Middle frontal gyrus (tissue), 1 donor: ENCODE results near the gene NSMCE4A.
"Not testable (repeated sequence)": the region's sequence is repeated elsewhere in the genome, so short reads cannot be mapped to it uniquely, and the experiment has no call there.

Source experiments
- DNase-seq: peaks from one replicate; pipeline ENCODE4 v3.0.0-alpha.2; 2015; ENCODE audit warnings: low spot score; ENCODE audit errors: extremely low spot score

NSMCE4A gene

DNA sequence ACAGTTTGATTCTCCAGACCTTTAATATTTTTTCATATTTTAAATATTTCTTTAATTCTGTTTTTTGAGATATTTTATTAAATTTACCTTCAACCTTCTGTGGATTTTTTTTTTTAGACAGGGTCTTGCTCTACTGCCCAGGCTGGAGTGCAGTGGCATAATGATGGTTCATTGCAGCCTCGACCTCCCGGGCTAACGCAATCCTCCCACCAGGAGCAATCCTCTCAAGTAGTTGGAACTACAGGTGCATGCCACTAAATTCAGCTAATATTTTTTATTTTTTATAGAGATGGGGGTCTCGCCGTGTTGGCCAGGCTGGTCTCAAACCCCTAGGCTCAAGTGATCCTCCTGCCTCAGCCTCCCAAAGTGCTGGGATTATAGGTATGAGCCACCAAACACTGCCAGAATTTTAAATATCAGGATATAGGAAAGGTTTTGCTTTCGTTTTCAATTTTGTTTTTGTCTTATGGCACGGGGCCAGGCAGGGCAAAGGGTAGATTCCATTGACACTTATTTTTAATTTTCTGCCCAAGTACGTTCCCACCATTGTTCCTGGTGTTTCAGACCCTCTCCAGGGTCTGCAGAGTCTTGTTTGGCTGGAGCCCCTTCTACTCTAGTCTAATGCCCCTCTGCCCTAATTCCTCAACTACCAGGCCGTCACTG, 15.1 kb upstream of the NSMCE4A start:
- DNase-seq = no peak

DNA sequence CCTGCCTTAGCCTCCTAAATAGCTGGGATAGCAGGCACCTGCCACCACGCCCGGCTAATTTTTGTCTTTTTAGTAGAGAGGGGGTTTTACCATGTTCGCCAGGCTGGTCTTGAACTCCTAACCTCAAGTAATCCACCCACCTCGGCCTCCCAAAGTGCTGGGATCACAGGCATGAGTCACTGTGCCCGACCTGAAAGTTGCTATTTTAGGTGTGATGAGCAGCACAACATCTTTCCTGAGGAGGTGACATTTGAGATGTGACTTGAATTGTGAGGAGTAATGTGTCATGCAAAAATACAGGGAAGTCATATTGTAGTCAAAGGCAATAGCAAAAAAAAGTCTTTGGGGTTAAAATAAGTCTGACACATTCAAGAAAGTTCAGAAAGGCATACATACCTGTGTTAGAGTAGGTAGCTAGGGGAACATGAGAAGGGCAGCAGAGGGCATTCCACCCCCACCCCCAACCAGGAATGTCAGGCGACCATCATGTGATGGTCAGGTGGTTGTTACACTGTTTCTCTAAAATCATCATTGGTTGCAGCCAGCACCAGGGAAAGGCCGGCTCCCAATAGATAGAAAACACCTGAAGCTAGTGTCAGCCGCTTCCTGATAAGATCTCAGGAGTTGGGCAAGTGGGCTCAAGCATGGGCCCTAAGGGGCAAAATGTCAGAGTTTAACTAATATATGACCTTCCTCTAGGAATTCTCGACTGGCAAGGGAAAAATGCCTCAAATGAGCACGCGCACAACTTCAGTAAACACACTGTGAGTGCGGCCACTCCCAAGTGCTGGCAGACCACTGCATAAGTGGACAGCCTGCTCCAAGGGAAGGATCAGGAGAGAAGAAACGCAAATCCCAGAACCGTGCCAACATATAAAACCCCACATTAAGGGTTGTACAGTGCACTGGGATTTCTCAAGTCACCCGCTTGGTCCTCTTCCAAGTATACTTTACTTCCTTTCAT, 13.6 kb upstream of the NSMCE4A start, which contains the start of gene TACC2:
Gene TACC2 (plus strand): TSS at position 803 of the 964 bp plus-strand sequence. CDS start 32,819 bp downstream, outside the sequence.
- DNase-seq = no peak

GRCh38 chr10:121984463-121984862, 9.4 kb upstream of the NSMCE4A start:
- DNase-seq = no peak

DNA sequence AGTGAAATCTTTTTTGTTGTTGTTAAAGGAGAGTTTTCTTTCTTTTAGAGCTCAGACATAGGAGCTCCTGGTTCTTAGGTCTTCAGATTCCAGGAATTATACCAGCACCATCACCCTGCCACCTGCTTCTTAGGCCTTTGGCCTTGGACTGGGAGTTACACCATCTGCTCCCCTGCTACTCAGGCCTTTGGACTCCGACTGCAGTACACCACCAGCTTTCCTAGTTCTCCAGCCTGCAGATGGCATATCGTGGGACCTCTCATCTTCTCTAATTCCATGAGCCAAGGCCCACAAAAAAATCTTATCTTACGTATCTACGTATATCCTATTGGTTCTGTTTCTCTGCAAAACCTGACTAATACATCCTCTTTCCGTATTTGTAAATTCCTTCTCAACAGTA, 8.8 kb upstream of the NSMCE4A start:
- DNase-seq = no peak

GRCh38 chr10:121981346-121981745, 6.3 kb upstream of the NSMCE4A start:
- DNase-seq = no peak

- DNase-seq = no peak
Measured at GRCh38 chr10:121978511-121978910, 3.5 kb upstream of the NSMCE4A start.

GRCh38 chr10:121976607-121977006, 1.6 kb upstream of the NSMCE4A start:
- no peak for DNase-seq

GRCh38 chr10:121975295-121976086, 474 bp upstream of the NSMCE4A start:
- no peak for DNase-seq

GRCh38 chr10:121974019-121974534, 940 bp downstream of the NSMCE4A start:
- no peak for DNase-seq

GRCh38 chr10:121969086-121969485, 5.9 kb downstream of the NSMCE4A start:
- DNase-seq = not testable (repeated sequence)

GRCh38 chr10:121965996-121966395, 9.0 kb downstream of the NSMCE4A start:
- no peak for DNase-seq

DNA sequence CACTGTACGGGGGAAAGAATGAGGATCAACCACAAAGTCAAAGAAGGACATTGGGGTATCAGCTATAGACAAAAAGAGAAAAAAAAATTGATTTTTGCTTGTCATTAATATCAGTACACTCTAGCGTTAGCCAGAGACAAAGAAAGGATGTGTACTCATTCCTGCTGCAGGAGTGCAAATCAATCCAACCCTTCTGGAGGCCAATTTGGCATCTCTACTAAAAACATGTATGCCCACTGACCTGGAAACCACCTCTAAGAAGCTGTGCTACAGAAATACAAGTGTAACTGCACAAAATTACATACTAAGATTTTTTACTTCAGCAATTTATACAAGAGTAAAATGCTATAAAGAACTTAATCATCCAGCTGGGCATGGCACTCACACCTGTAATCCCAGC, 13.6 kb downstream of the NSMCE4A start:
- DNase-seq = no peak

- no peak for DNase-seq
Measured at GRCh38 chr10:121959671-121960070, 15.3 kb downstream of the NSMCE4A start.

- DNase-seq = no peak
Measured at GRCh38 chr10:121956111-121957061, 18.6 kb downstream of the NSMCE4A start.

GRCh38 chr10:121952226-121952625, 22.8 kb downstream of the NSMCE4A start:
- no peak for DNase-seq

DNA sequence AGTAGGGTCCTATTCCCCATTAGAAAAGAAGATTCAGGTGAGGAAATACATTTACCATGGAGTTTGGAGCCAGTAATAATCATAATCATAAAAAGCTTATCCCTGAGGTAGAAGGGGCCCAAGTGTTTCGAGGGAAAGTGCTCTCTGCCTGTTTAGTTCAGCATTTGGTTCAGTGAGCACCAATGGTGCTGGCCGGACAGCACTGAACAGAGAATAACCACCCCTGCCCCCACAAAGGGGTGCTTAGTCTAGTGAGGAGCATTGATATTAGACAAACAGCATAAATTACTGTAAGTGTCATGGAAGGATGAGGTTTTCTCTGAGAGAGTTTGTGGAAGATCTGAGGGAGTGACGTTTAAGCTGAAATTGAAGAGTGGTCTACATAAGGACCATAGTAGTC, 25.6 kb downstream of the NSMCE4A start:
- no peak for DNase-seq

GRCh38 chr10:121949049-121949448, 26.0 kb downstream of the NSMCE4A start:
- no peak for DNase-seq

DNA sequence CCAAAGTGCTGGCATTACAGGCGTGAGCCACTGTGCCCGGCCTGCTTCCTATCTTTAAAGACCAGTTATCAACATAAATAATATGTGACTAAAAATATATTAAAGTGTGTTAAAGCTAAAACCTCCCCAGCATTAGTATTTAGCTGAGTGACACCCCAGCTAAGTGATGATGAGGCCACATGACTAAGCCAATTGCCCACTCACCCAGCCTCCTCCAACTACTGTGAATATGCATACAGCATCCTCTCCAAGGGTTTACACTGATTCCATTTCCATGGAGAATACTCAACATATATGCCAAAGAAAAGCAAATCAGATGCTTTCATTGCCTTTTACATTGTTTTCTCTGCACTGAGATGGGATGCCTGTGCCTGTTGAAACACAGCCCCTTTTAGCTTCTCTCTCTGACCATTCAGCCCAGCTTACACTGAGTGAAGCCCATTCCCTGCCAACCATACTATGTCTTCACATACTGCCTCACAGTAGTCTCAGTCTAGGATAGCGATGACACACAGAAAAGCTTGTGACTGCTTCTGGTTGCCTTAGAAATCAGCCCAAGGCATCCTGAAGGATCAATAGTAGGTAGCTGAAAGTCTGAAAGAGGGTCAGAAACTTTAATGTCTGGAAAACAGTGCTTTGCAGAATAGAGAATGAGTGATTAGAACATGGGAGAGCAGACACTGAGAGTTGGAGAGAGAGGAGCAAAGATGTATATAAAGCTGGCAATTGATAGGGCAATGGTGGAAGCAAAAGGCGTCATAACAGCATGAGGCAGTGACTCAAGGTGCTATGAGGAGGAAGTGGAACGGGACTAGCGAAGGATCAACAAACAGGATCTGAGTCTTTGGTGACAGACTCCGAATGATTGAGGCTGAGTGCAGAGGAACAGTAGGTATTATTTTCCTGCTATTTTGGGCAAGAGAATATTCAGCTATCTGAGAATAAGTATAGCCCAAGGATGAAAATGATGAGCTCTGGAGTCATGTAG, 27.4 kb downstream of the NSMCE4A start:
- no peak for DNase-seq
